Ovary (tissue), 3 donors: ENCODE results near the gene LGALS9B.
"Not testable (repeated sequence)": the region's sequence is repeated elsewhere in the genome, so short reads cannot be mapped to it uniquely, and the experiment has no call there.

ENCODE experiments used
- CTCF ChIP-seq, 3 donors: fragments of 450-650 bp in 2 of 3; fragments of 200-600 bp in 1 of 3; IDR thresholded peaks; one replicate each; pipeline versions ENCODE4 v1.5.1 to v1.8.0; 2016 to 2022; ENCODE audit warnings: antibody characterized with exemption in 3 of 3, mild to moderate bottlenecking in 1 of 3
- POLR2A ChIP-seq: fragments of 450-650 bp; IDR thresholded peaks from one replicate; pipeline ENCODE4 v1.6.1; 2017; ENCODE audit warnings: antibody characterized with exemption, mild to moderate bottlenecking, moderate library complexity
- donor health status: DM: no; HTN: no; CAD: no.

- TF ChIP-seq CTCF (IDR thresholded peaks at IDR 0.05); POLR2A: not testable (repeated sequence)
These were observed 10.2 kb upstream of the LGALS9B start for GRCh38 chr17:20477398-20478071.
